ENCODE data around the gene THAP8.

Gene THAP8

GRCh38 chr19:35986664-35987570 is 67.2 kb downstream of the THAP8 start:
- no peak for TF ChIP-seq CTCF (IDR thresholded peaks at IDR 0.05)

GRCh38 chr19:35986111-35986510 is 68.0 kb downstream of the THAP8 start:
- TF ChIP-seq CTCF (IDR thresholded peaks at IDR 0.05), result no peak

Data from LNCAP (cell line).